Measurements from ENCODE around the gene SYCP2.

DNA sequence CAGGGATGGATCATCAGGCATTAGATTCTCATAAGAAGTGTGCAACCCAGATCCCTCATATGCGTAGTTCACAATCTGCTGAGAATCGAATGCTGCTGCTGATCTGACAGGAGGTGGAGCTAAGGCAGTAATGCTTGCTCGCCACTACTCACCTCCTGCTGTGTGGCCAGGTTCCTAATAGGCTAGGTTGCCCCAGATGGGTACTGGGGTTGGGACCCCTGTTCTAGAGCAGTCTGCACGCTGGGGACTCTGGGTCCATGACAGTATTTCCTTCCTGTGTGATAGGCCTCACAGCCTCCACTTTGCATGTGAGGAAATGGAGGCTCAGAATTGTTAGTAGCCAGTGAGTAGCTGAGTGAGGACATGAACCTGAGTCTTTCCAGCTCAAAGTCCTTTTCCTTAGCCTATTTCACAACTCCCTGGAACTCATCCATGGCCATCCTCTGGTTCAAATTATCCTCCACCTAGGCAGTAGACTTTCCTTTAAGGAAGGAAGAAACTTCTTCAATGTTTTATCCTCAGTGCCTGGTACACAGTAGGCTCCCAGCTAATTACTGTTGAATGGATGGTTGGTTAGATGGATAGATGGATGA, 117.2 kb downstream of the SYCP2 start:
- TF ChIP-seq YY1 (IDR thresholded peaks at IDR 0.05; ENCODE audit: insufficient read depth, insufficient read length), result no peak
- no peak for TF ChIP-seq ZNF274 (IDR thresholded peaks at IDR 0.05; ENCODE audit: low read depth, low read length)
